GM19025 (cell line): ENCODE results near the gene SND1.

ENCODE experiments used
- ATAC-seq: cut with Tn5 transposase; IDR thresholded peaks from one replicate; pipeline ENCODE4 v1.9.1; 2021; ENCODE audit warnings: mild to moderate bottlenecking, low read depth, moderate library complexity; ENCODE audit not compliant: unreplicated experiment

The SND1 gene

DNA sequence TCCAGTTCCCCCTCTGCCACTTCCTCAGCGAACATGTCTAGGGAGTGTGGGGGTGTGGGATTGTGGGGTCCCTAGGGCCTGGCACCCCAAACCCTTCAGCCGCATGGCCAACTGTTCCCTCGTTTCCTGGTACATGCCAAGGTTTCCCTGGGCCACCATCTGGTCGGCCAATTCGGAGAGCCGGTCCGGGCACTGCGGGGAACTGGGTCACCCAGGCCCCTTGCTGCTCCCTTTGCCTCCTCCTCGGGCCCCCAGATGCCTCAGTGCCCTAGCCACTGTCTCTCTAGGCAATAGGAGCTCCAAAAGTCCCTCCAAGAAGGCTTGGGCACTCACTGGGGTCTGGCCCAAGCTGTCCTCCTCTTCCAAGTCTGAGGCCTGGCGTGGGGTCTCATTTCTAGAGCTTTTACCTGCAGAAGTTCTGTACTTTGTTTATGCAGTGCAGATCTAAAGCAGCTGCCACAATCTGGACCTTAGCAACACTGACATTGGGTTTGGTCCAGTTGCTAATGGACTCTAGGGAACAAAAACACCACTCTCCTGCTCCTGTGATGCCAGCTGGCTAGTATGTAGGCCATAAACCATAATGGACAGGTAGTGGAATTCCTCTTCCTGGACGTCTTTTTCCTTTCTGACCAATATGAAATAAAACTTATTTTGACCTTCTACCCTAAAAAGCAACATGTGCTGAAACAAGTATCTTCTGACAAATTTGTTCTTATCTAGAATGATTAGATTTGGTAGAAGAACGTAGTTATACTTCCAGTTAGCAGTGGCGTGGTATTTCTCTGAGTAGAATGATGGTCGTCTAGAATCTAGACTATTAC lies 206.3 kb downstream of the SND1 start:
- ATAC-seq: no peak

DNA sequence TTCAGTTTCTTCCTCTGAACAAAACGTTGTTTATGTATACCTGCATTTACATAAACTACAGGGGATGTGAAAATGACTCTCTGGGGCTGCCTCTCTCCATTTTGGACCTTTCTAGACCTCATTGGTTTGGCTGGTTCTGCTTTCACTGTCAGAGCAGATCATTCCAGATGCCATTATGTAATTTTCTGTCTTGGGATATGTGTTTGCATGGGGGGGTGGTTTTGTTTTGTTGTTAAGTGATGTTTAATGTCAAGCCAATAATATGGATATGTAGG lies 206.9 kb downstream of the SND1 start:
- no peak for ATAC-seq

DNA sequence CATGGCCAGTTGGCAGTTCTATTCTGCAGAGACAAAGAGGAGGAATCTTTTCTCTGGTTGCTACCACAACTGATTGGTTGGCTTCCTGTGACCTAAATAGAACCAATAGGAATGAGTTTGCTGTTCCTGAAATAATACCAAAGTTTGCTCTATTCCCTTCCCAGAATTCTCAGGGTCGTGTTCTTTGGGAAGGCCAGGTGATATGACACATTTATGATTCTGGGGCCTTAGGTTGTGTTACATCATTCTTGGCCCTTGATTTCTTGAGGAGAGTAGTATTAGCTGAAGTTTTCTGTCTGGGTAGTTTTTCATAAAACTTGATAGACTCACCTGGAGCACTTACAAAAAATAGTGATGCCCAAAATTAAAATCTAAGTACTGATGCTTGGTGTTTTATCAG lies 207.3 kb downstream of the SND1 start:
- no peak for ATAC-seq

DNA sequence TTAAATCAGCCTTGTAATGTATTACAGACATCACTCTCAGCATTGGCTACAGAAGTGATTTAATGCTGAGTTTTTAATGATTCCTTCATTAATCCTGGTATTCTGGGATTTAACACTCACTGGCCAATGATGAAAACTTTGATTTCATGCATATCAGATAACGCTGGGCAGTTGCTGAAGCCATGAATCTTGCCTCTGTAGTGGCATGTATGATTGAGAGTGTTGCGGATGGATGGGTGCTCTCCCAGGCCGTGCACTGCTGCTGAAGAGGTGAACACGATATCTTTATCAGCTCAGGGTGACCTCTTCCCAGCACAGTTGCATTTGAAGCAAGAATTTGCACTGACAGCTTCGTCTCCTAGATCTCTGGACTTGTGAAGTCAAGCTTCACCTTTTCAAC lies 210.5 kb downstream of the SND1 start:
- ATAC-seq: no peak

DNA sequence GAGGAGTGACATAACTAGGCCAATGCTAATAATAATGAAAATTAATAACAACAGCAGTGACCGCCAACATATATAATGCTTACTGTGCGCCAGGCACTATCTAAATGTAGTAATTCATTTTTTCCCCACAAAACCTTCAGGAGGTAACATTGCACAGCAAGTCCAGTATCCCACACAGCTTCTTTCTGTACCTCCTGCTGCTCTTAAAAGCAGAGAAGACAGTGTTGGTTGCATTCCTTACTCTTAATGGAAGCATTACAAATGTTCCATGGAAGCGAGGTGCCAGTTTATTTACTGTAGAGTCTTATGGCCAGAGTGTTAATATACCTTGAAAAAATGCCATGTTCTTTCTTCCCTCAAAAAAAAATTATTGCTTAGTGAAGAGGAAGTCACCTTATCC lies 211.1 kb downstream of the SND1 start:
- no peak for ATAC-seq

DNA sequence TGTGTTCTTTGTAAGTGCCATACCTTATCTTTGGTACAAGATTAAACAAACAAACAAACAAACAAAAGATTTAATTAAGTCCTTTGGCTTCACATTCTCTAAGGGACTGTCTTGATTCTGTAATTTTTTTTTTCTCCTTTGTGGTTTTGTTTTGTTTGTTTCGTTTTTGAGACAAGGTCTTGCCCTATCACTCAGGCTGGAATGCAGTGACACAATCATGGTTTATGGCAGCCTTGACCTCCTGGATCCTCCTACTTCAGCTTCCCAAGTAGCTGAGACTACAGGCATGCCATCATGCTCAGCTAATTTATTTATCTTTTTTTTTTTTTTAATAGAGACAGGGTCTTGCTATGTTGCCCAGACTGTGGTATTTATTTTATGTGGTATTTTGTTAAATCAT lies 213.5 kb downstream of the SND1 start:
- ATAC-seq: no peak

DNA sequence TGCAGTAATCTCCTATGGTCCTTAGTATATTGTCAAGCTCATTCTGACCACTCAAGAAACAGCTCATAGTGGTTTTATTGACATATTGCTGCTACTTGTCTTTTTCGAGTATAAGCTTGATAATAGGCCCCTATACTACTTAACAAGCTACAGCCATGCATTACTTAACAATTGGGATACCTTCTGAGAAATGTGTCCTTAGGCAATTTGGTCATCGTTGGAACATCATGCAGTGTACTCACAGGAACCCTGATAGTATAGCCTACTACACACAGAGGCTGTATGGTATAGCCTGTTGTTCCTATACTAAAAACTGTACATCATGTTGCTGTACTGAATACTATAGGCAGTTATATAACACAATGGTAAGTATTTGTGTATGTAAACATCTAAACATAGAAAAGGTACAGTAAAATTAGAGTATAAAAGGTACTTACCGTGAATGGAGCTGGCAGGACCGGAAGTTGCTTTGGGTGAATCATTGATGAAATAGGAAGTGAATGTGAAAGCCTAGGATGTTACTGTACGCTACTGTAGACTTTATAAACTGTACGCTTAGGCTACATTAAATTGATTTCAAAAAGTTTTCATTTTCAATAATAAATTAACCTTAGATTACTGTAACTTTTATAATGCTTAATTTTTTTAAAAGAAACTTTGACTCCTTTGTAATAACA lies 218.4 kb downstream of the SND1 start:
- peak; percentile 65 for ATAC-seq

DNA sequence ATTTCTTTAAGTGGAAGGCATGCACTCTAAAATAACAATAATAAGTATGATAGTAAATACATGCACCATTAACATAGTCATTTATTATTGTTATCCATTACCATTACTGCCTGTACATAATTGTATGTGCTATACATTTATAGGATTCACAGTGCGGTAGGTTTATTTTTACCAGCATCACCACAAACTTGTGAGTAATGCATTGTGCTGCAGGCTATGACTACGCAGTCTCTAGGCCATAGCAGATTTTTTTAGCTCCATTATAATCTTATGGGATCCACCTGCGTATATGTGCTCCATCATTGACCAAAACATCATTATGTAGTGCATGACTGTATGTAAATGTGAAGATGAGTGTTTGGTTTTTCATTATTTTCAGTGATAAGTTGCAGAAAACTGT lies 219.2 kb downstream of the SND1 start:
- ATAC-seq: no peak

DNA sequence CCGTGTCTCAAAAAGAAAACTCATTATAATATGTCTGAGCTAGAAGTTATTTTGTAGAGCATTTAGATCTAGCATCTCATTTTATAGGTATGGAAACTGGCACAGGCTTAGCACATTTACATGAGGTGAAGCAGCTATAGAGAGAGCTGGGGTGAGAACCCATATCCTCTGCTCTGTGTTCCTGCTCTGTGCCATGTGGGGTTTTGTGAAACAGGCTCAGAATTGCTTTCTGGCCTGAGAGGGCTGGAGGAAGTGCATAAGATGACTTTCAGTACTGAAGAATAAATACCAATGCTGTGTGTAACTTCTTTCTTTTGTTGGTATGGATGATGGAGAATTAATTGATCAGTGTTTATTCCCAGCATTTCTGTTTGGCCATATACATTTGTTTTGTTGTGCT lies 220.1 kb downstream of the SND1 start:
- no peak for ATAC-seq

DNA sequence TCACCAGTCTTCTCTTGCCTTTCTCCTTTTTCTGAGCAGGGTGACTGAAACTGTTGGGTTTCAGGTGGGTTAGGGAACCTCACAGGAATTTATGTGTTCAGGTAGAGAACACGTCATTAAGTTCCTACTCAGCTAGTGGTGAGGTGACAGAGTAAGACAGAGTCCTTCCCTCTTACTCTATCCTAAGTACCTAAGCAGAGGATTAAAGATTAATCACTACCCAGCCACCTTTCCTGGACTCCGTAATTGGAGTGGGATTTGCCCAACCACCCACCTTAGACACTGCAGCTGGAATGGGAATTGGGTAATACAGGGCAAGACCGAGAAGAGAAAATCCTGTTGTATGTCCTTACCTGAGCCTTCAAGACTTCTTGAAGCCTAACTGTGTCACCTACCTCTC lies 221.2 kb downstream of the SND1 start:
- no peak for ATAC-seq

DNA sequence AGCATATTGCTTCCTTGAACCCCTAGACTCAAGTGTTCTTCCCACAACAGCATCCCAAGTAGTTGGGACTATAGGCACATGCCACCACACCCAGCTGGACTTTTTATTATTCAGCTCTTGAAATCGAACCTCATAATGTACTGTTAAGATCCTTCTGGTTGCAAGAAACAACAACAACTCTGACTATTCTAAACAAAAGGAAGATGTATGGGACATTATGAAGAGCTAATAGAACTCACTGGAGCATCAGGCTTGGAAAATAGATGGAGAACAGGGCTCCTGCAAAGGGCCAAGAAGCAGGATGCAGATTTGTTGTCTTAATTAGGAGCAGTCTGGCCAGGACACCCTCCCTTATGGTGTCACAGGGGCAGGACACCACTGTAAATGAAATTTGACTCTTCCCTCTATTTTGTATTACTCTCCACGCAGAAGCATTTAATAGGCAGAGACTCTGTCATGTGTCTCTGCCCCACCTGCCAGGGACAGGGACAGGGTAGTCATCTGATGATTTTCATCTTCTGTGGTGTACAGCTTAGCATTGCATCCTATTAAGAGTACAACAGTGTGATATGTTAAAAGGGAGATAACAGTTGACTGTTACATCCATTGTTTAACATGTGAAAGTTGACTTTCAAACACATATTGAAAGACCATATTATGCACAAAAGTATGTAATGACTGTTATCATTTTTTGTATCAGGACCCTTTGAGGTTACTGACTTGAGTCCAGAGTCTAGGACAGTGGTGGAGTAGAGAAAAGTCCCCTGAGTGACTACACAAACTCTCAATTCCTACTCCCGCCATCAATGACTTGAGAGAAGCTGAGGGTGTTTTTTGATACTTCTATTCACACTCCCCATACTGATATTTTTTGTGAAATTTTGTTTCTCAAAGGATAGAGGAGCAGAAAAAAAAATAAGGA lies 222.0 kb downstream of the SND1 start:
- no peak for ATAC-seq

DNA sequence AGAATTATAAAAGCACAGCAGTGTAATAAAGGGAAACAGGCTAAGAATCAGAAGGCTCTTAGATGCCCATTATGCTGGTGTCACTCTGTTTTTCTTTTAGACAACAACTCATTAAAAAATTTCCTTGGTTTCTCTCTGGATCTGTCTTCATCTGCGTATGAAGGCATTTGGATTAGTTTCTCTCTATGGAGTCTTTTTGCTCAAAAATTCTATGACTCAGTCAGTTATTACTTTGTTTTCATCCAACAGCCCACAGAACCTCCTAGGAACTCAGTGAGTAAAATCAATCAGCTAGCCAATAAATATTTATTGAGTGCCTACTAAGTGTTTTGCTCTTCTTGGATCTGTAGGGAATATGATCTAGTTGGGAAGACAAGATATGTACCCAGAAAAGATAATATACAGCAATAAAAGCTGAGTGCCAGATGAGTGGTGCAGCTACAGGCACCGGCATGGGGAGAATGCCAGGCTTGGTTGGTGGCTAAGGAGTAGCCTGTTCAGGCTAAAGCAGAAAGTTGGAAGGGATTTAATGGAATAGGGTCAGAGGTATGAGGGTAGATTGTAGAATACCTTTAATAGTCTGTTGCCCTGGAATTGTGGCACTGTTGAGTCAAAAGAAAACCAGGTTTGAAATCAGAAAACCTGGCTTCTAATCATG lies 223.1 kb downstream of the SND1 start:
- no peak for ATAC-seq

DNA sequence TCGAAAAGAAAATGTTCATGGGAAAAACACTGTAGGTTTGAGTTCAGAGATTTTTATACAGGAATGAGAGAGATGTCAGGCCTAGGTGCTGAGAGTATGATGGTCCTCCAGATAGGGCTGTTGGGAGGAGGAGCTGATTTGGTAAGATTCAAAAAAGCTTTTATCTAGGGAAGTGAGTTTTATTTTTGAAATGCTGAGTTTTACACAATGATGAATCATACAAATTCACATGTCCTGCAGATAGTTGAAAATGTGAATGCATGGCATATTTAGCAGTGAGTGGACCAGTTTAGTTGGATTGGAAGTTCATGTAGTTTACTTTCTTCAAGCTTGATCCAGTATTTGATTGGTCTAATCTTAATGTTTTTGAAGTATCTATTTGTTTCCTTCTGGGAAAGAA lies 224.4 kb downstream of the SND1 start:
- no peak for ATAC-seq

DNA sequence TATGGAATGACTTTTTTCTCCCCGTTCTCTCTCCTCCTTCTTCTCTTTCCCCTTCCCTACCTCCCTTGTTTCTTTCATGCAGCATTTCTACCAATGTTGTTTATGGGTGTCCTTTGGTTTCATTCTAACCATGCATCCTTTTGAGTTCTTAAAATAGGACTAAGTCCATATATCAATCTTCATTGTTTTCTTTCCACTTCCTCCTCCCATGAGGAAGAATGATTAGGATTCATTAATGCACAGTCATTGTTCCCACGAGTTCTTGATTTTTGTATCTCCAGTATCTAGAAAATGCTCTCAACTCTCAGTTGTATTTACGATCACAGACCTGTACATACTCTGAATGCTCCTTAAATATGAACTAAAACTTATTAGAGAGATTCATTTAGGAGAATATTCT lies 226.0 kb downstream of the SND1 start:
- ATAC-seq: no peak

DNA sequence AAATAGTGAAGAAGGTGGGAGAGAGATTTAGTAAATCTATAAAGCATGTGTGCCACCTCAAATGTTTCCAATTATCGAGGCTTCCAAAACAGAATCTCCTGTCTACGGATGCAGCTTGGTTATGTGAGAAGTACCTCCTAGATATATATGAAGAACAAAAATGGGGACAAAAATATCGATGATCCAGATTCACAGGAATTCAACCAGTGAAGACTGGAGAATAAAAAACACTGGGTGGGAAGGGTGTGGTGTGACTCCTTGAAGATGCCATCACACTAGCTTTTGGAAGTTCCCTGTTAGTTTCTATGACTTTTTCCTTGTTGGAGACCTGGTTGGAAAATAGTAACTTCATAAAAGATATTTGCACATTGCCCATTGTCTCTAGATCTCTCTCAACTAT lies 226.8 kb downstream of the SND1 start:
- no peak for ATAC-seq

DNA sequence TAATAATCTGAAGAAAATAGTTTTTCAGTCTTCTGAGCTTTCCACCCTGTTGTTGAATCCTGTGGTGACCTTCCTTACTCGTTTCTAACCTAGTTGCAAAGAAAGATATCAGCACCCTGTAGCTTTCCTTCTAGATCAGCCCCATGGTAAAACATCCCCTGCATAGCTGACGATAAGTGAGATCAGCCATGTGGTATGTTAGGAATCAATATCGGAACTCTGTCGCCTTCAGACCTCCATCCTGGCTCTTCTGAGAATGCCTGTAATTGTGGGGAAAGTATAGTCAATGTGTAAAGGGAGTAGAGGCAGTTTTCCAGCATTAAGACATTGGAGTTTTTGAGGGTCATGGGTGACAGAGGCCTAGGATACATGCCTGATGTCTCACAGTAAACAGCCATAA lies 227.4 kb downstream of the SND1 start:
- ATAC-seq: no peak

DNA sequence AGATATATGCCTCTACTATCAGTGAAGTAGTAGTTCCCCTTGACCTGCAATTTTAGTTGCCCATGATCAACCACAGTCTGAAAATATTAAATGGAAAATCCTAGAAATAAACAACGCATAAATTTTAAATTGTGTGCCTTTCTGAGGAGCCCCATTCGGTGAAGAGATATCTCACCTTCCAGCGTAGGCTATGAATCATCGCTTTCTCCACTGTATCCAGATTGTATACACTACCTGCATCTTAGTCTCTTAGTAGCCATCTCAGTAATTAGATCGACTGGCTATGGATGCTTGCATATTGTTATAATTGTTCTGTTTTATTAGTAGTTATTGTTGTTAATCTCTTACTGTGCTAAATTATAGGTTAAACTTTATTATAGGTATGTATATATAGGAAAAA lies 227.9 kb downstream of the SND1 start:
- ATAC-seq: no peak

DNA sequence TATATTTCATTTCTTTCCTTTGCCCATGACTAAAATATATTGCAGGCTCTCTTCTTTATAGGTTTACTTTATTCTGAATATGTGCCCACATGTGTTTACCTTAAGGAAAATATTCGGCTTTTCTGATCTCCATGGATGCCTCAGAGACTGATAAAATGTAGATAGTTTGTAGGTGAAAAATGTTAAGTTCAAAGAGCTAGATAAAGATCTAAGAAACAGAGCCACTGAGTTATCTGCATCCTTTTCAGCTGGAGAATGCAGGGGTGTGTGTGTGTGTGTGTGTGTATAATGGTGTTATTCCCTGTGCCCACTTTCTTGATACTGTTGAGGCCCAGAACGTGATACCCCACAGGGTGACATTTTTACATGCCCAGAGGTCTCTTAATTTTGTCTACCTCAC lies 228.5 kb downstream of the SND1 start:
- no peak for ATAC-seq

DNA sequence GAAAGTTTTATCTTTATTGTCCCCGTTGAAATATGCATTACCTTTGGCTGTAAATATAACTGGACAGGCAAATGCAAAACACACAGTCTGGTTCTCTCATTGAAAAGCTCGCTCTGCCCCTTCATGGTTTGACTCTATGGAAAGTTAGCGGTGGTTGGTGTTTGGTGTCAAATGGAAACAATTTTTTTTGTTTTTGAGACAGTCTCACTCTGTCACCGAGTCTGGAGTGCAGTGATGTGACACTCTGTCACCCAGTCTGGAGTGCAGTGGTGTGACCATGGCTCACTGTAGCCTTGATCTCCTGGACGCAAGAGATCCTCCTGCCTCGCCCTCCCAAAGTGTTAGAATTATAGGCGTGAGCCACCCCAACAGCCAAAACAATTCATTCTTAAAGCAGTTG lies 229.6 kb downstream of the SND1 start:
- no peak for ATAC-seq

DNA sequence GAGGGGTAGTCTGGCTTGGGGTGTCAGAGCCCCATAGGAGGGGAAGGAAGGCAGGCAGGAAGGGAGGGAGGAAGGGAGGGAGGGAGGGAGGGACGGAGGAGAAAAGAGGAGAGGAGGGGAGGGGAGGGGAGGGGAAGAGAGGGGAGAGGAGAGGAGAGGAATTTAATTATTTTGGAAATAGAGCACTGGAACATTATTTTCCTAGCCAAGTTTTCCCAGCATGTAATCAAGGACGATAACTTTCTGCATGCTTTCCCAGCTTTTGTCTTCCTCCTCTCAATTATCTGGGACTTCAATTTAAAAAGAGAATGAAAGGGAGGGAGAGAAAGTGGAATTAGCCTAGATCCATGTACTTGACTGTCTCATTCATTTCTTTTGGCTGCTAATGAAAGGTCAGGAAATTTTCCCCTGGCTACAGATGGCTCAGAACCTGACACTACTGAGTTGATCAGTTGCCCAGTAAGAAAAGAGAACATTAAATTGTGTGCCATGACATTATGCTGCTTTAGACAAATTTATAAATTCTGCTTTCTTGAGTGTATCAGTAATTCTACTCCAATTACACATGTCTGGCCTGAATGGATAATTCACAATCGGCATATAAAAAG lies 230.4 kb downstream of the SND1 start:
- ATAC-seq: no peak
